ENCODE data around the gene SLC22A16.

Gene SLC22A16

DNA sequence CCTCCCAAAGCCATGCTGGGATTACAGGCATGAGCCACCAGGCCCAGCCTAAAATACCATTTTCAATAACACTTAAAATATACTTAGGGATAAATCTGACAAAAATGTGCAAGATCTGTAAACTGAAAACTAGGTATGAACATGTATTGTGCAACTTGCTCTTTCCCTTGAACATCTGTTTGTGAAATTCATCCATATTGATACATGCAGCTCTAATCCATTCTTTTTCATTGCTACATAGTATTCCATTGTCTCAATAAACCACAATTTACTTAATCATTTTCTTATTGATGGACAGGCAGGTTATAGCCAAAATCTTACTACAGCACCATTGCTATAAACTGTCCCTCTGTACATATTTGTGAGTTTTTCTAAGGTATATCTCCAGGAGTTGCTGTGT, 4.7 kb upstream of the SLC22A16 start:
- no peak for DNase-seq (ENCODE audit: low read depth)
- no peak overlapping the region for H3K4me3 ChIP-seq (ENCODE audit: low read depth, low read length)
- TF ChIP-seq, protein P1, sequence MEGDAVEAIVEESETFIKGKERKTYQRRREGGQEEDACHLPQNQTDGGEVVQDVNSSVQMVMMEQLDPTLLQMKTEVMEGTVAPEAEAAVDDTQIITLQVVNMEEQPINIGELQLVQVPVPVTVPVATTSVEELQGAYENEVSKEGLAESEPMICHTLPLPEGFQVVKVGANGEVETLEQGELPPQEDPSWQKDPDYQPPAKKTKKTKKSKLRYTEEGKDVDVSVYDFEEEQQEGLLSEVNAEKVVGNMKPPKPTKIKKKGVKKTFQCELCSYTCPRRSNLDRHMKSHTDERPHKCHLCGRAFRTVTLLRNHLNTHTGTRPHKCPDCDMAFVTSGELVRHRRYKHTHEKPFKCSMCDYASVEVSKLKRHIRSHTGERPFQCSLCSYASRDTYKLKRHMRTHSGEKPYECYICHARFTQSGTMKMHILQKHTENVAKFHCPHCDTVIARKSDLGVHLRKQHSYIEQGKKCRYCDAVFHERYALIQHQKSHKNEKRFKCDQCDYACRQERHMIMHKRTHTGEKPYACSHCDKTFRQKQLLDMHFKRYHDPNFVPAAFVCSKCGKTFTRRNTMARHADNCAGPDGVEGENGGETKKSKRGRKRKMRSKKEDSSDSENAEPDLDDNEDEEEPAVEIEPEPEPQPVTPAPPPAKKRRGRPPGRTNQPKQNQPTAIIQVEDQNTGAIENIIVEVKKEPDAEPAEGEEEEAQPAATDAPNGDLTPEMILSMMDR (conservative IDR thresholded peaks at IDR 0.05; ENCODE audit: low read depth, low read length), result no peak

DNA sequence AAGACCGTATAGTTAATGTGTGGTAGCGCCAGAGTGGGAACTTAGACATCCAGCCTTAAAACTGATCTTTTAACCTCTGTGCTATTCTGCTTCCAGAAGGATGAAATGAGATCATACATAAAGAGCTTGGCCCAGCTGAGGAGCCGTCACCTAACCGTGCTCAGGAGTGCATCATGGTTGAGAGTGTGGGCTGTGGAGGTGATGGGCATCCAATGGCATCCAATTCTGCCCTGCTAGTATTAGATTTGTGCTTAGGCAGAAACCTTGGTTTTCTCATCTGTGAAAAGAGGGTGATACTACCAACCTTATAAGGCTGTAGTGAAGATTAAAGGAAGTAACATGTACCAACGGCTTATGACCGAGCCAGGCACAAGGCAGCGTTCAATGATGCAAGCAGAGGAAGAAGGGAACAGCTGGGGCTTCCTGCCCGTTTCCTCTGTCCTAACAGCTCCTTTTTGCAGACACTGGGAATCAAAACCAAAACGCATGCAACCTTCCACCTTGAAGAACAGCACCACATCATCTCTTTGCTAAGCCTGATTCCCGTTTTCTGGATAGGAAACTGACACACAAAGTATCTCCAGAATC, 1.3 kb downstream of the SLC22A16 start:
- TF ChIP-seq, protein P1 (conservative IDR thresholded peaks at IDR 0.05; ENCODE audit: low read depth, low read length), result no peak
- peak; percentile 13 for DNase-seq (ENCODE audit: low read depth)
- H3K4me3 ChIP-seq (ENCODE audit: low read depth, low read length), result no peak overlapping the region

DNA sequence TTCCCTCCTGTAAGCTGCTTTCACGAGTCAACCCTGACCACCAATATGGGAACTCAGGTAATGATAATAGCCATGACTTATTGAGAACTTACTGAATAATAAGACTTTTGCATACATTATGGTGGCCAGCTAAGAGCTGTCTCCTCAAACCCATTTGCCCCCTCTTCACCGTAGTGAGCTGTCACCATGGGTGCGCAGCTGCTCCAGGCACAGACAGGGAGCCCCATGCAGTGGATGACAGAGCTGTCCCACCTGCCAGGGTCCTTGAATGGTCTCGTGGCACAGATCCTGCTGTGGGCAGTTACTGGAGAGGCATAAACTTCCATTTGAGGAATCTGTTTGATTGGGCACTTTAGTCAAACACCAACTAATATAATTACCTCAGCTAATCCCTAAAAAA, 1.9 kb downstream of the SLC22A16 start:
- no peak for DNase-seq (ENCODE audit: low read depth)
- TF ChIP-seq, protein P1 (conservative IDR thresholded peaks at IDR 0.05; ENCODE audit: low read depth, low read length), result no peak

DNA sequence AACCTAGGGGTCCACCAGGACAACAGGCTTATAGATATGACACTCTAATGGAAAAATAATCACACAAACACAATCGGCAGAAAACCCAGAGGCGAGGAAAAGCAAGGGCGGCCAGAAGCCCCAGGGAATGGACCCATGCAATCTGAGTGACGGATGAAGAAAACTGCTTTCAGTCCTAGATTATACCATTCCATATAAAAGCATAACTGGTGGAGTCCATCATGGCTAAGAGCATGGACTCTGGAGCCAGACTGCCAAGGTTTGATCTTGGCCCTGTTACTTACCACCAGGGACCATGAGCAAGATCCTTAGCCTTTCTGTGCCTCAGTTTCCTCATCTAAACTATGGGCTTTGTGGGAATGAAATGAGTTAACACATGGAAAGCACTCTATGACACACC, 3.7 kb downstream of the SLC22A16 start:
- TF ChIP-seq, protein P1 (conservative IDR thresholded peaks at IDR 0.05; ENCODE audit: low read depth, low read length), result no peak
- H3K4me3 ChIP-seq (ENCODE audit: low read depth, low read length), result no peak overlapping the region
- no peak for DNase-seq (ENCODE audit: low read depth)

More for the DNA sequence above, 1.9 kb downstream of the SLC22A16 start:
- no peak overlapping the region for H3K4me3 ChIP-seq (ENCODE audit: low read depth, low read length)

DNA sequence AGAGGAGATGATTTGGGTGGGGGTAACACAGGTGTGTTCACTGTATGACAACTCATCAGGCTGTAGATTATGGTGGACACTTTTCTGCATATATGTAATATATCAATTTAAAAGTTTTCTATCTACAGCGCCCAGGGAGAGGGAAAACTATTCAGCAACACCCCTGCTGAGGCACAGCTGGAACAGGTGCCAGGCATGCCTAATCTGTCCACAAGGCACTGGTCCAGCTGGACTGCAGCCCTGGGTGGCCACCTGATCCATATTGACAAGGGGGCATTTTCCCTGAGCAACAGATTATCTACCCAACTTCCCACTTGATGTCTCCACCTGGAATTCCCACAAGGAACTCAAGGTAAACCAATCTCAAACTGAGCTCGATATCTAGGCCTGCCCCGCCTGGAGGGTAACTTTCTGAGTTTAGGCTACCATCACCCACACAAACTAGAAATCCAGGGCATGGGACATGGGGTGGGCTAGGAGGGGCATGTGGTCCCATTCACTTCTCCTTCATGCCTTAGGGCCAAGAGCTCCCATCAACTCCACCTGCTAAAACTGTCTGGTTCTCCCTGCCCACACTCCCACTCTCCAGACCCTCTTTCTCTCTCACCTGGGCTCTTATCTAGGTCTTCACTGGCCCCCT, 4.6 kb downstream of the SLC22A16 start:
- no peak for DNase-seq (ENCODE audit: low read depth)
- TF ChIP-seq, protein P1 (conservative IDR thresholded peaks at IDR 0.05; ENCODE audit: low read depth, low read length), result no peak
- no peak overlapping the region for H3K4me3 ChIP-seq (ENCODE audit: low read depth, low read length)

DNA sequence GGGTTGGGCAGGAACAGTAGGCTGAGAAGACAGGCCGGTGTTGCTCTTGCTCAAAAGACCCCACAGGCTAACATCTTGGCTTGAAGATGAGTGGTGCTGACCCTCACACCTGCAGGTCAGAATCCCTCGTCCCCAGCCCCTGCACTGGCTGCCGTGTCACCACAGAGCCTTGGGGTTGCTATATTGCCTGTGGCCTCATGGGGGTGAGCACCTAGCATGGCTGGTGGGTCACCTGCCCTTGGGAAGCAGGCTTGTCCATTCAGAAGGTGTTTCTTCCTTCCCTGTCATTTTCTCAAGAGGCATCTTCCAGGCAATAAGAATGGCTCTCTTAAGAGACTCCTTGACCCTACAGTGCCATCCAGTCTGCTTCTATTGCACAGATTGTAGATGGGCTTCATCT, 7.7 kb downstream of the SLC22A16 start:
- no peak for DNase-seq (ENCODE audit: low read depth)
- H3K4me3 ChIP-seq (ENCODE audit: low read depth, low read length), result no peak overlapping the region

More for the DNA sequence above, 7.7 kb downstream of the SLC22A16 start:
- TF ChIP-seq, protein P1 (conservative IDR thresholded peaks at IDR 0.05; ENCODE audit: low read depth, low read length), result no peak

All from choroid plexus epithelial cell (primary cell).